Lung (tissue), 12 donors: ENCODE measurements around the gene TEC. TPM values are rescaled to one million over a fixed set of nuclear protein-coding genes. Genes with fewer than 3 reads are reported as not detected.
A peak's percentile ranks its signal among the peaks of the same experiment; 100 is the strongest.
"Not testable (repeated sequence)": the region's sequence is repeated elsewhere in the genome, so short reads cannot be mapped to it uniquely, and the experiment has no call there.

Source experiments
- ATAC-seq: fragments of 200-7000 bp; cut with Tn5 transposase; one replicate; pipeline ENCODE4 v1.9.1; 2020; ENCODE audit warnings: moderate number of reproducible peaks; ENCODE audit not compliant: insufficient read depth, low FRiP score
- DNase-seq, 3 donors: peaks; one replicate each; pipeline ENCODE4 v3.0.0-alpha.2; 2013 to 2017
- H3K27ac ChIP-seq, 2 donors: one replicate each; pipeline ENCODE4 v1.5.1; 2013; ENCODE audit warnings: mild to moderate bottlenecking in 2 of 2, moderate library complexity in 2 of 2, control low read depth in 1 of 2, inconsistent platforms in 1 of 2, low read depth in 1 of 2, low read length in 1 of 2
- H3K27me3 ChIP-seq, 3 donors: one replicate each; pipeline ENCODE4 v1.5.1; 2013; ENCODE audit warnings: low read length in 2 of 3; ENCODE audit not compliant: control insufficient read depth in 3 of 3, insufficient read depth in 3 of 3
- H3K36me3 ChIP-seq, 4 donors: one replicate each; pipeline ENCODE4 v1.5.1; 2013; ENCODE audit warnings: low read length in 4 of 4, mild to moderate bottlenecking in 1 of 4, moderate library complexity in 1 of 4; ENCODE audit not compliant: control insufficient read depth in 4 of 4, insufficient read depth in 4 of 4
- H3K4me1 ChIP-seq, 5 donors: one replicate each; pipeline ENCODE4 v1.5.1; 2013; ENCODE audit warnings: low read length in 5 of 5, mild to moderate bottlenecking in 2 of 5, moderate library complexity in 1 of 5; ENCODE audit not compliant: control insufficient read depth in 5 of 5, insufficient read depth in 5 of 5
- H3K4me3 ChIP-seq: one replicate; pipeline ENCODE4 v1.5.1; 2013; ENCODE audit warnings: mild to moderate bottlenecking, control low read depth, moderate library complexity
- H3K9ac ChIP-seq, 2 donors: one replicate each; pipeline ENCODE4 v1.5.1; 2013; ENCODE audit warnings: low read length in 2 of 2, control low read depth in 1 of 2; ENCODE audit not compliant: insufficient read depth in 1 of 2
- H3K9me3 ChIP-seq, 4 donors: one replicate each; pipeline ENCODE4 v1.5.1; 2013; ENCODE audit warnings: low read length in 3 of 4, mild to moderate bottlenecking in 1 of 4, moderate library complexity in 1 of 4; ENCODE audit not compliant: control insufficient read depth in 4 of 4, insufficient read depth in 3 of 4
- WGBS, 2 donors: extraction: QIAGEN DNeasy Blood & Tissue Kit; methylation state at CpG; one replicate each; pipeline ENCODE4 v1.1.7; 2013; 5-methylcytosine and 5-hydroxymethylcytosine counted together
- polyA plus RNA-seq, 2 donors: library from polyadenylated mRNA; stranded (reverse); fragments of 200-250 nt; gene quantifications; one replicate each; pipeline ENCODE4 v1.2.1, GENCODE V29; 2013
- total RNA-seq, 2 donors: library from RNA; depleted of rRNA in 1 of 2; stranded (reverse); fragments of >200 nt in 1 of 2; gene quantifications; one replicate each; pipeline ENCODE4 v1.2.1, GENCODE V29; 2014 to 2021
- TF ChIP-seq, protein P1 (sequence below): IDR thresholded peaks from 2 replicates; pipeline ENCODE4 v1.5.1; 2012; ENCODE audit warnings: mild to moderate bottlenecking; ENCODE audit errors: control extremely low read depth, extremely low read depth
- donor health status: control.
- donor health status: control.
- donor health status: Bipolar disorder and iron deficiency.
- donor health status: healthy.
- donor health status: DM: yes; HTN: yes; CAD: no.

TEC gene
- total and polyA plus RNA-seq, 4 donors, result 2.0 to 19.8 (median 3.1) TPM

DNA sequence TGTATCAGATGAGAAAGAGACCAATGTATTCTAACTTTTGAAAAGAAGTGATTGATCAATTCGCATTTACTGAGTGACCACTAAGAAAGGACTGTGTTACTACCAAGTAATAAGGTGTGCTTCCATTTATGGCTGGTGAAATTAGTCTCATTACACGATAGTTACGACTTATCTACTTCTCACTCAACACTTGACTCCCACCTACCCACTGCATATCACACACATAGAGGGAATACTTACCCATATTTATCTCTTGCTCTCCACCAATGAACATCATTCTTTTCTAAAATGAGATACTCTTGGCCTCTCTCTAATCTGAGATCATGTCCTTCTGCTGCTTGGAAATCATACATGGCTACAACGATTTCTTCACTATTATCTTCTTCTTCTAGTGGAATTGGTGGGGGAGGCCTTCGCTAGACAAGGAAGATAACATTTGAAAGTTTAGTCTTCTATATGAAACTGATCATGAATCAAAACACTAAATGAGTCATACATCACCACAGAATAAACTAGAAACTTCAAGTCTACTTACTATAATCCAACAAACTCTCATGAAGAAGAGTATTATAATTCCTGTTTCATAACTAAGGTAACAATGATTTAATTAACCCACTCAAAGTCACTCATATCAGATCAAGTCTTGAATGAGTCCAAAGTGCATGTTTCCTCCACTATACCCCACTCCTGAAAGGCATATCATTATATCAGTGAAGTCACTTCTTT, 101.9 kb downstream of the TEC start:
- TF ChIP-seq, protein P1, sequence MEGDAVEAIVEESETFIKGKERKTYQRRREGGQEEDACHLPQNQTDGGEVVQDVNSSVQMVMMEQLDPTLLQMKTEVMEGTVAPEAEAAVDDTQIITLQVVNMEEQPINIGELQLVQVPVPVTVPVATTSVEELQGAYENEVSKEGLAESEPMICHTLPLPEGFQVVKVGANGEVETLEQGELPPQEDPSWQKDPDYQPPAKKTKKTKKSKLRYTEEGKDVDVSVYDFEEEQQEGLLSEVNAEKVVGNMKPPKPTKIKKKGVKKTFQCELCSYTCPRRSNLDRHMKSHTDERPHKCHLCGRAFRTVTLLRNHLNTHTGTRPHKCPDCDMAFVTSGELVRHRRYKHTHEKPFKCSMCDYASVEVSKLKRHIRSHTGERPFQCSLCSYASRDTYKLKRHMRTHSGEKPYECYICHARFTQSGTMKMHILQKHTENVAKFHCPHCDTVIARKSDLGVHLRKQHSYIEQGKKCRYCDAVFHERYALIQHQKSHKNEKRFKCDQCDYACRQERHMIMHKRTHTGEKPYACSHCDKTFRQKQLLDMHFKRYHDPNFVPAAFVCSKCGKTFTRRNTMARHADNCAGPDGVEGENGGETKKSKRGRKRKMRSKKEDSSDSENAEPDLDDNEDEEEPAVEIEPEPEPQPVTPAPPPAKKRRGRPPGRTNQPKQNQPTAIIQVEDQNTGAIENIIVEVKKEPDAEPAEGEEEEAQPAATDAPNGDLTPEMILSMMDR, result no peak
- H3K4me3 ChIP-seq, result no peak overlapping the region
- WGBS, 2 donors, result 76 to 78% methylated on average over 5 of the region's 5 CpGs
- H3K27ac ChIP-seq, result no peak overlapping the region
- H3K9me3 ChIP-seq, result no peaks in the 10 kb centered on the region
- no peak for DNase-seq
- H3K36me3 ChIP-seq, result peaks cover 0 to 7% (median 5%) of the 10 kb centered on the region in 4 donors
- H3K4me1 ChIP-seq, result no peaks in the 10 kb centered on the region
- H3K9ac ChIP-seq, result no peak overlapping the region
- H3K27me3 ChIP-seq, result no peaks in the 10 kb centered on the region
- ATAC-seq, result no peak

DNA sequence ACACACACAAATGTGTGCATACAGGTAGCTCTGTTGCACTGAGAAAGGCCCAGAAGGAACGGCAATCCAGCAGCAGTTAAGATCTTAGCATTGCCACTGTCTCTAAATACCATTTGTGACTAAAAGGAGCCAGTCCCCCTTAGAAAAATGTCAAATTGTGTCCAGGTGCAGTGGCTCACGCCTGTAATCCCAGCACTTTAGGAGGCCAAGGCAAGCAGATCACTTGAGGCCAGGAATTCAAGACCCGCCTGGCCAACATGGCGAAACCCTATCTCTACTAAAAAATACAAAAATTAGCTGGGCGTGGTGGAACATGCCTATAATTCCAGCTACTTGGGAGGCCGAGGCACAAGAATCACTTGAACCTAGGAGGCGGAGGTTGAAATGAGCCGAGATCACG, 105.1 kb downstream of the TEC start:
- H3K9me3 ChIP-seq, result not testable (repeated sequence)
- WGBS, 2 donors, result 85 to 94% methylated on average over 9 of the region's 9 CpGs

DNA sequence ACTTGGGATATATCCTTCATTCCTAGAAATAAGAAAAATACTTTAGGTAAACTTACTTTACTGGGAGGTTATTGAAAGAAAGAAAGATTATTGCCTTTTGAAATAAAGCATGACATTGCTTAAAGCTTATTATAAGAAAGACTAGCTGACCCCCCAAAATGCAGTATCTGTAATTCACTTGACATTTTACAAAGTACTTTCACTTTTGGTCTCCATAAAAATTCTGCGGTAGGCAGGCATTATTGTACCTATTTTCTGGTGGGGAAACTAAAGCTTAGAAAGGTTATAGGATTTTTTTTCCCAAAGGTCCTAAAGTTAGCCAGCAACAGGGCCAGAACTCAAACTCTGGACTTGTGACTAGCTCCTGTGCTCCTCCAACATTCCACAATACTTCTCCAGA, 105.9 kb downstream of the TEC start:
- 65 to 72% methylated on average over 1 of the region's 1 CpG for WGBS, 2 donors

More for the DNA sequence above, 105.1 kb downstream of the TEC start:
- not testable (repeated sequence) for H3K4me1 ChIP-seq, H3K36me3 ChIP-seq, H3K4me3 ChIP-seq, H3K9ac ChIP-seq, H3K27me3 ChIP-seq, H3K27ac ChIP-seq, ATAC-seq, DNase-seq

GRCh38 chr4:48162162-48162561, 107.5 kb downstream of the TEC start:
- peak; percentile 47 for ATAC-seq
- 75 to 88% methylated on average over 4 of the region's 4 CpGs for WGBS, 2 donors

More for the DNA sequence above, 105.9 kb downstream of the TEC start:
- H3K27ac ChIP-seq, result no peak overlapping the region
- H3K36me3 ChIP-seq, result peaks cover 0 to 7% (median 5%) of the 10 kb centered on the region in 4 donors
- no peak for DNase-seq
- no peak overlapping the region for H3K4me3 ChIP-seq
- H3K9me3 ChIP-seq, result no peaks in the 10 kb centered on the region
- no peaks in the 10 kb centered on the region for H3K27me3 ChIP-seq
- no peaks in the 10 kb centered on the region for H3K4me1 ChIP-seq
- TF ChIP-seq, protein P1, result no peak
- no peak for ATAC-seq
- no peak overlapping the region for H3K9ac ChIP-seq

More at GRCh38 chr4:48162162-48162561, 107.5 kb downstream of the TEC start:
- no peaks in the 10 kb centered on the region for H3K4me1 ChIP-seq
- peaks cover 0 to 4% (median 2%) of the 10 kb centered on the region in 4 donors for H3K36me3 ChIP-seq
- no peak overlapping the region for H3K4me3 ChIP-seq
- H3K27ac ChIP-seq, result no peak overlapping the region
- no peak for DNase-seq
- no peak overlapping the region for H3K9ac ChIP-seq
- no peaks in the 10 kb centered on the region for H3K27me3 ChIP-seq
- TF ChIP-seq, protein P1, result no peak
- no peaks in the 10 kb centered on the region for H3K9me3 ChIP-seq
